ENCODE results near the gene AFF3. TPM values are rescaled to one million over a fixed set of nuclear protein-coding genes. Genes with fewer than 3 reads are reported as not detected.

AFF3 gene
- total and polyA plus RNA-seq, 2 of the 8 experiments (the other 6 are each of a cell fraction or from before 2014, with no cell fraction given), result 0.27 to 3.0 TPM

DNA sequence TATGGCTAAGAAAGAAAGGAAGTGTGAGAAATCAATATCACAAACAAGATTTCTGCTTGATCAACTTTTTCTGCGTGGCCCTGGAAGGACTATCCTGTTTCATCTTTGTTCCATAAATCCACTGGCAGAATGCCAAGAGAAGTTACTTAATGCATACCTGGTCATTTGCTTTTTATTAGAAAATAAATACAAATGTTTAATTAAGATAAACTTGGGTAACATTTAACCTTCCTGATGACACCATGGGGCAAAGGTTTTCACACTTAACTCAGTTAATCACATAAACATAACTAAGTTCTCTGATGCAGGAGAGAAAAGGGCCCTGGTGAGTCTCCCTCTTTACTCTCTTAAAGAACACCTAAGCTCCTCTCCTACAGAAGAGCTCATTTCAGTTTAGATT is 203.3 kb downstream of the AFF3 start:
- no peak overlapping the region for H3K4me2 ChIP-seq (ENCODE audit: insufficient read depth in 1 of 2, low read depth in 2 of 2, low read length in 2 of 2)
- no peak overlapping the region for H3K4ac ChIP-seq (replicated peaks; ENCODE audit: insufficient read length, low read depth, low read length)
- no peak overlapping the region for H4K8ac ChIP-seq (ENCODE audit: extremely low read depth, insufficient read depth, low read length)
- no peaks in the 10 kb centered on the region for H3K36me3 ChIP-seq (ENCODE audit: control insufficient read depth in 2 of 4, insufficient read depth in 4 of 4, low read length in 3 of 4)
- FAIRE-seq (no peak), DNase-seq (ENCODE audit: low read depth in 1 of 2, low spot score in 2 of 2) (no peak)
- no peaks in the 10 kb centered on the region for H3K9me3 ChIP-seq (ENCODE audit: insufficient read depth in 2 of 2, low read depth in 1 of 2, low read length in 1 of 2)
- 100% methylated on average over 1 of the region's 1 CpG; no CpG with 5 or more reads in 1 of the 2 experiments for WGBS, 2 experiments (ENCODE audit: extremely low coverage in 1 of 2, insufficient coverage in 1 of 2, insufficient read length in 1 of 2, insufficient replicate concordance in 2 of 2, low coverage in 1 of 2, low lambda C conversion rate in 2 of 2, missing lambda C conversion rate in 1 of 2)
- H4K5ac ChIP-seq (ENCODE audit: insufficient read length, low read depth, low read length), result no peak overlapping the region
- H3K18ac ChIP-seq (ENCODE audit: extremely low read depth, low read length), result no peak overlapping the region
- ChIA-PET CTCF (ENCODE audit: partially characterized antibody) (no interaction called here), POLR2A (ENCODE audit: partially characterized antibody) (no interaction called here)
- no peaks in the 10 kb centered on the region for H3K4me1 ChIP-seq (replicated peaks in 1 of 4; ENCODE audit: control insufficient read depth in 3 of 4, insufficient read depth in 4 of 4, low read length in 3 of 4)
- H2BK5ac ChIP-seq (ENCODE audit: low read depth, low read length), result no peak overlapping the region
- H2BK120ac ChIP-seq (replicated peaks; ENCODE audit: low read depth, low read length), result no peak overlapping the region
- no peak overlapping the region for H3K4me3 ChIP-seq (ENCODE audit: extremely low read depth in 1 of 4, insufficient read depth in 2 of 4, low read depth in 3 of 4, low read length in 4 of 4)
- no peak overlapping the region for H4K91ac ChIP-seq (replicated peaks; ENCODE audit: insufficient read length, low read length)
- no peak overlapping the region for H3K56ac ChIP-seq (replicated peaks; ENCODE audit: insufficient read length, low read depth, low read length)
- H3K27ac ChIP-seq (ENCODE audit: low read depth, low read length), result no peak overlapping the region
- peaks cover 0 to 1% (median 0%) of the 10 kb centered on the region in 4 experiments; a peak in 1 of 7 replicates for H3K27me3 ChIP-seq (replicated peaks in 1 of 4; ENCODE audit: control insufficient read depth in 3 of 4, extremely low read depth in 1 of 4, insufficient read depth in 3 of 4, low read length in 3 of 4)
- H2AFZ ChIP-seq (ENCODE audit: low read length), result no peak overlapping the region
- no peaks in the 10 kb centered on the region for H3K79me1 ChIP-seq (ENCODE audit: low read depth, low read length)
- H2BK12ac ChIP-seq (ENCODE audit: low read depth, low read length), result no peak overlapping the region
- no peak overlapping the region for H3K14ac ChIP-seq (ENCODE audit: insufficient read length)
- H3K23me2 ChIP-seq (ENCODE audit: low read depth, low read length), result no peaks in the 10 kb centered on the region
- H3K9ac ChIP-seq (replicated peaks in 1 of 4; ENCODE audit: extremely low read depth in 1 of 4, low read depth in 3 of 4, low read length in 3 of 4), result no peak overlapping the region
- H4K20me1 ChIP-seq (replicated peaks in 1 of 2; ENCODE audit: control insufficient read depth in 1 of 2, insufficient read depth in 2 of 2, low read length in 2 of 2), result no peaks in the 10 kb centered on the region
- no peak overlapping the region for H2BK15ac ChIP-seq (ENCODE audit: low read length)
- no peaks in the 10 kb centered on the region for H3K79me2 ChIP-seq (ENCODE audit: control insufficient read depth in 1 of 2, insufficient read depth in 2 of 2, low read length in 2 of 2)
- H2AK5ac ChIP-seq (ENCODE audit: low read depth, low read length), result no peak overlapping the region
- H3K23ac ChIP-seq (ENCODE audit: insufficient read length), result no peak overlapping the region
- H2BK20ac ChIP-seq (ENCODE audit: low read length), result no peak overlapping the region
- TF ChIP-seq BCL11A (IDR thresholded peaks at IDR 0.05; ENCODE audit: low read depth in 2 of 2, low read length in 2 of 2), result no peak
- no peak for TF ChIP-seq ASH2L (IDR thresholded peaks at IDR 0.05; ENCODE audit: low read length)
- TF ChIP-seq PHF8 (conservative IDR thresholded peaks at IDR 0.05; ENCODE audit: low read depth, low read length), result no peak
- TF ChIP-seq, protein P1, sequence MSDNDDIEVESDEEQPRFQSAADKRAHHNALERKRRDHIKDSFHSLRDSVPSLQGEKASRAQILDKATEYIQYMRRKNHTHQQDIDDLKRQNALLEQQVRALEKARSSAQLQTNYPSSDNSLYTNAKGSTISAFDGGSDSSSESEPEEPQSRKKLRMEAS (IDR thresholded peaks at IDR 0.05), result no peak
- no peak for TF ChIP-seq RBBP5 (IDR thresholded peaks at IDR 0.05; ENCODE audit: borderline replicate concordance, low read depth, low read length)
- no peak for TF ChIP-seq SIX5 (IDR thresholded peaks at IDR 0.05; ENCODE audit: low read depth, low read length)
- no peak for TF ChIP-seq GTF2F1 (IDR thresholded peaks at IDR 0.05; ENCODE audit: borderline replicate concordance, low read depth, low read length)
- TF ChIP-seq TAF7 (optimal IDR thresholded peaks at IDR 0.05; ENCODE audit: borderline replicate concordance, low read depth, low read length), result no peak
- no peak for TF ChIP-seq TCF12 (IDR thresholded peaks at IDR 0.05; ENCODE audit: low read depth, low read length)
